Femur (tissue), 1 donor: ENCODE measurements around the gene PLEKHJ1.

Experiments used
- DNase-seq: peaks from one replicate; pipeline ENCODE4 v3.0.0-alpha.2; 2017

PLEKHJ1 gene

DNA sequence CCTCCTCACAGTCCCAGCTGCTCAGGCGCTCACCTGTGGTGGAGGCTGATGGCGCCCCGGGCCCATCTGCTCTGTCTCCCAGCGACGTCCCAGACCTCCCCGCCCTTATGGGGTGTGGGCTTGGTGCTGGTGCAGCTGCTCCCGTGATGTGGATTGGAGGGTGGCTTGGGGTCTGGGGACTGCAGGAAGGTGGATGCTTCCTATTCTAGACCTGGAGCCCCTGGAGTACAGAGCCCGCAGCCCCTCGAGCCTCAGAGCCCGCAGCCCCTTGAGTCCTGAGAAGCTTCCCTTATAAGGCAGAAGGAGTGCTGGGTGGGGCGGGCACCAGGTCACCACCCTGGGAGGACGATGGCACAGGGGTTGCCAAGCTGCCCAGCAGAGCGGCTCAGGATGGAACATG is 40.8 kb downstream of the PLEKHJ1 start:
- DNase-seq, result no peak

DNA sequence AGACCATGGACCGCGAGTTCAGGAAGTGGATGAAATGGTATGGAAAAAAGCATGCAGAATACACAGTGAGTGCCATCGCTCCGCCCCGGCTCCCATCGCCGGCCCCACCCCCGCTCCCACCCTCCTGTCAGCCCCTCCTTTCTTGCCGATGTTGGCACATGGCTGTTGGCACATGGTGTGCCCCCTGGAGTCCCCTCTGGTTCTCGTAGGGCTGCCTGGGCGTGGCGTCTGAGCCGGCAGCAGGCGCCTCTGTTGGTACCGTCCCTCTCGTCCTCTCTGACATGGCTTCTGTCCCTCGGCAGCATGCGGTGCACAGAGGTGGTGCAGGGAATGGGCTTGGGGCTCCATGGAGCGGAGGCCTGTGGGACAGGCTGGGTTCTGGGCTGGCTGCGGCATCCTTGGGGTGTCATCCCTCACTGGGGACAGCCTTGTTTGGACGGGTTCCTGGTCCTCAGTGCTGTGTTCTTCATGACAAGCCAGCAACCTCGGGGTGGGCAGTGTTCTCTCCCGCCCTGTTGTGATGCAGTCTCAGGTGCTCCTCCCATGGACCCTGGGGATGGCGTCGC is 41.5 kb downstream of the PLEKHJ1 start:
- no peak for DNase-seq

DNA sequence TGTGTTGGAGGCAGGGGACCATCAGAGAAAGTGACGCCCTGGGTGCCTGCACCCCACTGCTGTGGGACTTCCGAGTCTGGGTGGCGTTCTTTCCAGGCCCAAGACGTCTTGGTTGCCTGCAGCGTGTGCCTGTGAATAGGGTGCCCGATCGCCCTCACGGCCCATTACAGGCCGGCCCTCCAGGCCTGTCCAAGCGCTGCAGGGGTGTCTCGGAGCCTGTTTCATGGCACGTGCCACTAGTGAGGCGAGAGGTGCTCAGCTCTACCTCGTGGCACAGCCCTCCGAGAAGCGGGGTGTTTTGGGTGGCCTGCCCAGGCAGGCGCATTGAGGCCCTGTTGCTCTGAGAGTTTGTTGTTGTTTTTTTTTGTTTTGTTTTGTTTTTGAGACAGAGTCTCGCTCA is 42.3 kb downstream of the PLEKHJ1 start:
- no peak for DNase-seq

DNA sequence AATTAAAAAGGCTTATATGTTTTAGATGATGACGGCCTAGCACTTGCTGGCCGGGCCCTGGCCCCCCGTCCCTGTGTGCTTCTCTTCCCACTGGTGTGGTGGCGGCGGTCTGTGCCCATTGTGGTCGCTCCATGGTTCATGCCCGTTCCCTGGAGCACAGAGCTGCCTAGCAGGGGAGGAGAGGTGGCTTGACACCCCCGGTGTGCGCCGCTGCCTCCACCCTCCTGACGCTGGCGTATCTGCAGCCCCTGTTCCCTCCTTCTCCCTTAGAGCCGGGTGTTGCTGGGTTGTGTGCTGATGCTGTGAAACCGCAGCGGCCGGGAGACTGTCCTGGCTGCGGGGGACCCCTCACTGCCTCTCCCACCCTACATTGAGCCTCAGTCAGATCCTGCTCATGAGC is 43.3 kb downstream of the PLEKHJ1 start:
- no peak for DNase-seq

DNA sequence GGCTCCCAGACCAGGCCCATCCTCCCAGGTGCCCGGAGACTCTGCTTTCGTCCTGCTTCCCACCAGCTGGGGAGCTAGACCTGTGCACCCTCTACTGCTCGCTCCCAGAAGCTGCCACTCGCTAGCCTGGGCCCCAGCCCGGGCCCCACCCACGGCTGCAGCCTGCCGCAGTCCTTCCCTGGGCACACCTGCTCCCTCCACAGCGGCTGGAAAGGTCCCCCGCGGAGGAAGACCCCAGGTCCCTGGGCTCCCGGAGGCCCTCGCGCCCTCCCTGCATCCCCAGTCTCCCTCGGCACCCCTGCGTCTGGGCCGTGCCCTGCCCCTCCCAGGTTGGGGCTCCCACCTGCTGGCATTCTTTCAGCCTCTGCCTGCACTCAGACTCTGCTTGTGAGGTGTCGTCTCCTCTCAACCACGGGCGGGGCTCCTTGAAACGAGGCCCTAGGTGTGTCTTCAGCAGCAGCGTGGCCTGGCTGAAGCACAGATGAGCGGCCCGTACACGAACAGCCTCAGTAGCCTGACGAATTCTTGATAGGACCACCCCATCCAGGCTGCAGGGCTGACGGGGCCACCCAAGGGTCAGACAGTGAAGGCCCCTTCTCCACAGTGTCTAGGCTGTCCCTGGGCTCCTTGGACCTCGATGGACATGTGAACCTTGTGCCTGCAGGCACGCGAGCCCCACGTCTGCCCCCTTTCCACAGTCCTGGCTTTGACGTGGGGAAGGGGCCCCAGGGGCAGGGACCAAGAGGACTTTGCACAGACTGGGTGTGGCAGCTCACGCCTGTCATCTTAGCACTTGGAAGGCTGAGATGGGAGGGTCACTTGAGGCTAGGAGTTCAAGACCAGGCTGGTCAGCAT is 44.4 kb downstream of the PLEKHJ1 start:
- no peak for DNase-seq

DNA sequence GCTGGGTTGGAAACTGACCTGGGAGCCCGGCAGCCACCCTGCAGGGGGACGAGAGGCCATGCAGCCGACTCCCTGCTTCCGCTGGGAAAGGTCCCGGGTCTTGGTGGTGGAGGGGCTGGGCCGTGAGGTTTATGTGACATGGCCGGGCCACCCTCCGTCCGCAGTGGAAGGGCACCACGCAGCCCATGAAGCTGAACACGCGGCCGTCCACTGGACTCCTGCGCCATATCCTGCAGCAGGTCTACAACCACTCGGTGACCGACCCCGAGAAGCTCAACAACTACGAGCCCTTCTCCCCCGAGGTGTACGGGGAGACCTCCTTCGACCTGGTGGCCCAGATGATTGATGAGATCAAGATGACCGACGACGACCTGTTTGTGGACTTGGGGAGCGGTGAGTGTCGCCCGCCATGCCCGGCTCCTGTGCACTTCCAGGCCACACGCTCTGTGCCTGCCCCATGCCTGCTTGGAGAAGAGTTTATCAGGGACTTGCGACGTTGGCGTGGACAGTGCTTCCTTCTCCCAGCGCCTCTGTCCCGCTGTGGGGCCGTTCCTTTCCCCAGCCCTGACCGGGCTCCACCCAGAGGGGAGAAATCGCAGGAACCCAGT is 45.2 kb downstream of the PLEKHJ1 start:
- no peak for DNase-seq

DNA sequence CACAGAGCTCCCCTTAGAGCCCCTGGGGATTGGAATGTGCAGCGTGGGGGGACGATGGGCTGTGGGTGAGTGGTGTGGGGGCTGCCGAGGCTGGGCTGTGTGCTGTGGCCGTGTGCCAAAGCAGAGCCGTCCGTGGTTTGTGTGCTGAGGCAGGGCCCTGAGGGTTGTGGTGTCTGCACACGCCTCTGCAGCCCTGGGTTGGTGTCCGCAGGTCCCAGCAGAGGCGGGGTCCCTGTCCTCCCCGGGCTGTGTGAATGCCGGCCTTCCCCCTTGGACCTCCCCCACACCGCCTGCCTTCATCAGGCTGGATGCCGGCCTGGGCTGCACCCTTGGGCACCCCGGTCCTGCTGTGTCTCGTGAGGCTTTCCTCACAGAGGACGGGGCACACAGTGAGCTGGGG is 46.2 kb downstream of the PLEKHJ1 start:
- no peak for DNase-seq

DNA sequence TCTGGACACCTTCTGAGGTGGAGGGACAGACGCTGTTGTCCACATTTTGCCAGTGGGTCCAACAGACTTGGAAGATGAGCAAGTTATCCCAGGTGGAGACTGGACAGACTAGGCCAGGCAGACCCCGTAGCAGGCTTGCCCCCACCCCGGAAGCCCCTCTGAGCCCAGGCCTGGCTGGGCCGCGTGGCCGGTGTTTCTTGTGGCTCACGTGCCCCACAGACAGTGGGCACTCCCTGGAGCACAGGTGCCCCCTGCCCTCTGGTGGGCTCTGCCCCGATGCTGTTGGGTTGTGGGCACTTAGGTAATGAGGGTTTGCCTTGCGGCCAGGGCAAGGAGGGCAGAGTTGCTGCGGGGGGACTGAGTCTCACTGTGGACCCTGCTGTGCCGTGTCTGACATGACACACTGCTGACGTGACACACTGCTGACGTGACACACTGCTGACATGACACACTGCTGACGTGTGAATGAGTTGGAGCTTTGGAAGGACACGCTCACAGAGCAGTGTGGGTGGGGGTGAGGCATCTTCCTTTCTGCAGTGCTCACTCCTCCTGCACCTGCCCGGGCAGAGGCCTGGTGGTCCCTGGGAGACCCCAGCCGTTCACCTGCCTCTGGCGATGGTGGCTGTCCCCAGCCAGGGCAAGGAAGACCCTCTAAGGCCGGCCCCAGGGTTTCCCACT is 47.3 kb downstream of the PLEKHJ1 start:
- no peak for DNase-seq

DNA sequence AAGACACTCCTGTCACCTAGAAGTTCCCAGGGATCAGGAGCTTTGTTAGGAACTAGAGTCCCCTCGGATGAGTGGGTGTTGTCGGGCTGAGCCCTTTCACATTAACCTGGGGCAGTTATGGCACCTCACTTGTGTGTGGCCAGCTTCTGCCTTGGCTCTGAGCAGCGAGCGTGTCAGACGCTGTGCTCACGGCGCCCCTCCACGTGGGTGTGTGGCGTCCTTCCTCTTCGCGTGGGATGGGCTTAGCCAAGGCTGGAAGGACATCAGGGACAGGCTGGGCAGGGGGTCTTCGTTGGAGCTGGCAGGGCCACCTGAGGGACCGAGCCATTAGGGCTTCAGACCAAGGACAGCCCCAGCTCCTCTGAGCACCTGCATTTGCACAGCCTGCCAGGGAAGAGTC is 49.0 kb downstream of the PLEKHJ1 start:
- no peak for DNase-seq

DNA sequence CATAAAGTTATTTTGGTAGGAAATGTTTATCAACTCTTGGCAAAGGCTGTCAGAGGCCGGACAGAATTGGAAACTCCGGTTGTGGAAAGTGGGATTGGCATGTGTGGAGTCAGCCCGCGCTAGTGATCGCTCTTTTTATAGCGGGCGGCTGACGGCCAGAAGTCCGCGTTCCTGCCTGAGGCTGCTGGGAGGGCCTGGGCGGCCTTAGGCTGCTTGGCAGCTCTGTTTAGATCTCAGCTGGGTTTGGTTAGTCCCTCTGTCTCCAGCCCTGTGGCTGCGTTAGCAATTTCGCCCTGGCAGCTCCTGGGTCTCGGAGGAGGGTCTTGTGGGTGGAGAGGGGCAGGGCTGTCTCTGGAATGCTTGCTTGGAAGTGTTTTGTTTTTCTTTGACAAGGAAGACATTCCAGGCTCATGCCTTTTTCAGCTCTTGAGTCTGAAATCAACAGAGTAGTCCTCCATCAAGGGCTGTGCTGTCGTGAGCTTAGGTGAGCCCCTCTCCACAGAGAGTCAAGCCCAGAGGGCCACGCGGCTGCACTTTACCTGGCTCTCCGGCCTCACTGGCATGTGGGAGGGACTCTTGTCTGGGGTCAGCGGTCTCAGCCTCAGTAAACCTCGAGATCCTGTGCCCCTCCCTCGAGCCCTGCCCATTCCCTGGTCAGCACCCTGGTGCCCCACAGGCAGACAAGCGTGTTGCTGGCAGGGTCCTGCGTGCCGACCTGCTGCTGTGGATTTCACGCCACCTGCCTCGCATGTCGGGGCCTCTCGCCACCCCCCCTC is 49.9 kb downstream of the PLEKHJ1 start:
- DNase-seq, result peak; percentile 95

DNA sequence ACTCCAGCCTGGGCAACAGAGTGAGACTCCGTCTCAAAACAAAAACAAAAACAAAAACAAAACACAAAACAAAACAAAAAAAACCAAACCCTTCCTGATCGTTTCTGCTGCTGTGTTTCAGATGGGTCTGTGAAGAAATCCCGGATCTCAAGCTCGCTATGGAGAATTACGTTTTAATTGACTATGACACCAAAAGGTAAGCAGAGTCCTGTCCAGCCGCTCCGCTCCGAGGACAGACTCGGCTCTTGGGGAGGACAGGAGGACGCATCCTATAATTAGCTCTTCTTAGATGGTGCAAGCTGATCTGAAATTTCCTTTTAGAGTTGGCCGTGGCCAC is 50.4 kb downstream of the PLEKHJ1 start:
- no peak for DNase-seq

DNA sequence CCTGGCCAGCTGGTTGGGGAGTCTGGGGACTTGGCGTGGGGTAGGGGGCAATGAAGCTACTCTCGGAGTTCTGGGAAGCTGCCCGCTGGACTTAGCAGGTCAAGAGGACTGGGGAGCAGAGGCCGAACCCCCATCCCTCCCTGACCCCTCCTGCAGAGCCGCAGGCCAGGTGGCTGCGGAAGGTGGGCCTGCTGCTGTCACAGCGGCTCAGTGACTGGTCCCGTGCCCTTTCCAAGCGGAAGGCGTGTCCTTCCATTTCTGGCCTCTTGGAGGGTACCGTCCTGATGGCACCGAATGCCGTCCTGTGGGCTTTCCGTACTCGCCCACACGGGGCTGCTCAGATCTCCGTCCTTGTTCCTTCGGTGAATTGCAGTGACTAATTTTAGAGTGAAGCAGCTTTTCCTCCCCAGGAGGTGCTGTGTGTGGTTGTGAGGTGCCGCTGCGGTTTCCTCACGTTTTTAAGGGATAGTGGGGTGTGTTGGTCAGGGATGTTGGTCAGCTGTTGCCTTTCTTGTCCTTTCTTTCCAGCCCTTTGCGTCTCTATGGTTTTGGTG is 51.6 kb downstream of the PLEKHJ1 start:
- DNase-seq, result no peak
